Endothelial cell (in vitro differentiated cells): ENCODE data around the gene EXOC1. TPM values are rescaled to one million over a fixed set of nuclear protein-coding genes. Genes with fewer than 3 reads are reported as not detected.

Experiments used
- DNase-seq: peaks from one replicate; pipeline ENCODE4 v3.0.0; 2021; ENCODE audit warnings: low spot score
- H3K27ac Mint-ChIP-seq: one replicate; pipeline ENCODE4 v1.8.0; 2021; ENCODE audit warnings: mixed read lengths, inconsistent platforms; ENCODE audit not compliant: unreplicated experiment
- H3K27me3 Mint-ChIP-seq: one replicate; pipeline ENCODE4 v1.8.0; 2021; ENCODE audit warnings: mild to moderate bottlenecking, moderate library complexity, mixed read lengths, inconsistent platforms; ENCODE audit not compliant: unreplicated experiment
- H3K36me3 Mint-ChIP-seq: one replicate; pipeline ENCODE4 v1.8.0; 2021; ENCODE audit warnings: mild to moderate bottlenecking, low read depth, mixed read lengths, inconsistent platforms; ENCODE audit not compliant: unreplicated experiment
- H3K4me1 Mint-ChIP-seq: one replicate; pipeline ENCODE4 v1.8.0; 2021; ENCODE audit warnings: mild to moderate bottlenecking, mixed read lengths, inconsistent platforms; ENCODE audit not compliant: unreplicated experiment
- H3K4me3 Mint-ChIP-seq: one replicate; pipeline ENCODE4 v1.8.0; 2021; ENCODE audit warnings: mild to moderate bottlenecking, mixed read lengths, inconsistent platforms; ENCODE audit not compliant: unreplicated experiment
- H3K9me3 Mint-ChIP-seq: one replicate; pipeline ENCODE4 v1.8.0; 2021; ENCODE audit warnings: mixed read lengths, inconsistent platforms; ENCODE audit not compliant: unreplicated experiment
- total RNA-seq: library from RNA; stranded (reverse); fragmentation: NEBNext Ultra II Directional; extraction: Animal tissue kit (Norgen Biotek cat#: 25700); gene quantifications from one replicate; pipeline ENCODE4 v1.2.1, GENCODE V29; 2021; ENCODE audit not compliant: unreplicated experiment
- TF ChIP-seq, protein P1 (sequence below): fragments of 200-600 bp; sonication (generic); IDR thresholded peaks from one replicate; pipeline ENCODE4 v1.5.0; 2021; ENCODE audit warnings: antibody characterized with exemption; ENCODE audit not compliant: unreplicated experiment

EXOC1 gene
- total RNA-seq, 1 donor from 2014 or later: 38.7 TPM

GRCh38 chr4:55880652-55881280 is 27.3 kb downstream of the EXOC1 start:
- TF ChIP-seq, protein P1, sequence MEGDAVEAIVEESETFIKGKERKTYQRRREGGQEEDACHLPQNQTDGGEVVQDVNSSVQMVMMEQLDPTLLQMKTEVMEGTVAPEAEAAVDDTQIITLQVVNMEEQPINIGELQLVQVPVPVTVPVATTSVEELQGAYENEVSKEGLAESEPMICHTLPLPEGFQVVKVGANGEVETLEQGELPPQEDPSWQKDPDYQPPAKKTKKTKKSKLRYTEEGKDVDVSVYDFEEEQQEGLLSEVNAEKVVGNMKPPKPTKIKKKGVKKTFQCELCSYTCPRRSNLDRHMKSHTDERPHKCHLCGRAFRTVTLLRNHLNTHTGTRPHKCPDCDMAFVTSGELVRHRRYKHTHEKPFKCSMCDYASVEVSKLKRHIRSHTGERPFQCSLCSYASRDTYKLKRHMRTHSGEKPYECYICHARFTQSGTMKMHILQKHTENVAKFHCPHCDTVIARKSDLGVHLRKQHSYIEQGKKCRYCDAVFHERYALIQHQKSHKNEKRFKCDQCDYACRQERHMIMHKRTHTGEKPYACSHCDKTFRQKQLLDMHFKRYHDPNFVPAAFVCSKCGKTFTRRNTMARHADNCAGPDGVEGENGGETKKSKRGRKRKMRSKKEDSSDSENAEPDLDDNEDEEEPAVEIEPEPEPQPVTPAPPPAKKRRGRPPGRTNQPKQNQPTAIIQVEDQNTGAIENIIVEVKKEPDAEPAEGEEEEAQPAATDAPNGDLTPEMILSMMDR: no peak
- no peaks in the 10 kb centered on the region for H3K9me3 Mint-ChIP-seq
- peaks cover 28% of the 10 kb centered on the region for H3K36me3 Mint-ChIP-seq
- no peak for DNase-seq
- H3K4me3 Mint-ChIP-seq: peak overlapping the region; percentile 65
- no peak overlapping the region for H3K27ac Mint-ChIP-seq
- no peaks in the 10 kb centered on the region for H3K27me3 Mint-ChIP-seq
- no peaks in the 10 kb centered on the region for H3K4me1 Mint-ChIP-seq

DNA sequence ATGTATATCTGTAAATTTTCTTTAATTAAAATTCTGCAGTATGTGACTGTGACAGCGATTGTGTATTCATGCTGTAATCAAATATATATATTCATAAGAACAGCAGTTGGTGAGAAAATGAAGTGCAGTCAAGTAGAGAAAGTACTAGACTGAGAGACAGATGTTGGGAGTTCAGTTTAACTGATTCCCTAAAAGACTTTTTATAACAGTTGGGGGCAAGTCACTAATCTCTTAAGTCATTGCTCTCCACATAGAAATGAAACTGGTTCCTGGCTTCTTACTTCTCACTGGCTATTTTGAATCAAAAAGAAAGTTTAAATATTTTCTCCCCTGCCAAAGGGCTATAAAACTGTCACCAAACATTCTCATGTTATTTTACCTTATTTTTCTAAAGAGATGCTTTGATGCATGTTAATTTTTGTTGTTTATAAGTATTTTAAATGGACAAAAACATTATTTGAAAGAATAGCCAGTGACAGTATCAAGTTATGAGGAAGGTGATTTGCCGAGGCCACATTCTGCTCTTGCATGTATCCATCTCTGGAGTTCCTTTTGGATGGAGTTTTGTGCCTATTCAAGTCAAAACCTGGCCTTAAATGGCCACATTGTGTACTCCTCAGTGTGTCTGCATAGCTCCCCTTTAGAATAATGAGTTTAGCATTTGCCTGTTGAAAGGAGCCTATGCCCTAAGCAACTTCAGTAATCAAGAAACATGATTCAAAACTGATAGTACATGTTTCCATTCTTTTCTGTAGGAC is 30.8 kb downstream of the EXOC1 start:
- Mint-ChIP-seq H3K36me3 (peaks cover 17% of the 10 kb centered on the region), H3K9me3 (no peaks in the 10 kb centered on the region), H3K4me1 (no peaks in the 10 kb centered on the region), H3K27ac (no peak overlapping the region), H3K4me3 (no peak overlapping the region), H3K27me3 (no peaks in the 10 kb centered on the region)
- DNase-seq: no peak
- TF ChIP-seq, protein P1: no peak

GRCh38 chr4:55884851-55885219 is 31.4 kb downstream of the EXOC1 start:
- H3K4me1 Mint-ChIP-seq: no peaks in the 10 kb centered on the region
- TF ChIP-seq, protein P1: no peak
- DNase-seq: no peak
- no peaks in the 10 kb centered on the region for H3K9me3 Mint-ChIP-seq
- no peak overlapping the region for H3K27ac Mint-ChIP-seq
- H3K4me3 Mint-ChIP-seq: no peak overlapping the region
- H3K27me3 Mint-ChIP-seq: no peaks in the 10 kb centered on the region
- H3K36me3 Mint-ChIP-seq: peaks cover 16% of the 10 kb centered on the region

- Mint-ChIP-seq H3K4me1 (no peaks in the 10 kb centered on the region), H3K4me3 (no peak overlapping the region), H3K9me3 (no peaks in the 10 kb centered on the region), H3K27ac (no peak overlapping the region), H3K36me3 (peaks cover 7% of the 10 kb centered on the region), H3K27me3 (no peaks in the 10 kb centered on the region)
- DNase-seq: no peak
- TF ChIP-seq, protein P1: no peak
Observed at GRCh38 chr4:55887594-55887993, 34.1 kb downstream of the EXOC1 start.

DNA sequence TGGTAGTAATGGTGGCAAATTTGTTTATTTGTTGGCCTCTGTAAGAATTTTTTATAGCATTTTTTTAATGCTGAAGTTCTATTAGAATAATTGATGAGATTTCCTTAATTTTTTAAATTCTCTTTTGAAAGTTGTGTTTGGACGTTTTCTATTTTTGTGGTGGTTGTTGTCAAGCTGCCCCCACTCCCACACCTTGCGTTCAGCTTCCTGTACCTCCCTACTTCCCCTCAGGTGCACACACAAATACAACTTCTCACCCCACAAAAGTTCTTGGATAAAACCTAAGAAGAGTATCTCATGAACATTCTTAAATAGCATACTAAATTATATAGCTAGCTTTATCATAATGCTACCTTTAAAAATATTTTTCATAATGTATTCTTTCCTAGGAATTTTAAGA is 38.7 kb downstream of the EXOC1 start:
- TF ChIP-seq, protein P1: no peak
- H3K4me1 Mint-ChIP-seq: no peaks in the 10 kb centered on the region
- peaks cover 7% of the 10 kb centered on the region for H3K36me3 Mint-ChIP-seq
- H3K9me3 Mint-ChIP-seq: no peaks in the 10 kb centered on the region
- H3K4me3 Mint-ChIP-seq: no peak overlapping the region
- no peaks in the 10 kb centered on the region for H3K27me3 Mint-ChIP-seq
- no peak for DNase-seq
- no peak overlapping the region for H3K27ac Mint-ChIP-seq
